HepG2 (cell line): ENCODE measurements around the gene S100A11. TPM values are rescaled to one million over a fixed set of nuclear protein-coding genes. Genes with fewer than 3 reads are reported as not detected.

ENCODE experiments used
- AGO1 ChIP-seq: fragments of 200-400 bp; formaldehyde crosslinking; IDR thresholded peaks from 2 replicates; pipeline ENCODE4 v1.6.1; 2017; ENCODE audit warnings: mild to moderate bottlenecking, low read depth, low read length, moderate library complexity; ENCODE audit not compliant: poor library complexity, severe bottlenecking
- ARID2 ChIP-seq: sonication (generic); formaldehyde crosslinking; IDR thresholded peaks from 2 replicates; pipeline ENCODE4 v1.8.1; 2022; ENCODE audit warnings: mild to moderate bottlenecking, missing genetic modification reagents, borderline replicate concordance
- CTCF ChIP-seq: sonication (generic); formaldehyde crosslinking; IDR thresholded peaks from 2 replicates; pipeline ENCODE4 v1.5.0; 2020; ENCODE audit warnings: mild to moderate bottlenecking, missing genetic modification reagents, moderate library complexity
- DMAP1 ChIP-seq: IDR thresholded peaks from 2 replicates; pipeline ENCODE4 v1.6.1; 2016
- PRMT3 ChIP-seq: sonication (generic); formaldehyde crosslinking; IDR thresholded peaks from 2 replicates; pipeline ENCODE4 v1.8.1; 2022; ENCODE audit warnings: low read depth, mild to moderate bottlenecking, moderate library complexity, missing genetic modification reagents, borderline replicate concordance
- SMC3 ChIP-seq: IDR thresholded peaks from 2 replicates; pipeline ENCODE4 v1.6.1; 2011; ENCODE audit warnings: low read length, improper control_type of control experiment
- WIZ ChIP-seq: sonication (generic); formaldehyde crosslinking; IDR thresholded peaks from 2 replicates; pipeline ENCODE4 v1.5.1; 2020; ENCODE audit warnings: mild to moderate bottlenecking, missing genetic modification reagents
- ZNF562 ChIP-seq: sonication (generic); formaldehyde crosslinking; IDR thresholded peaks from 2 replicates; pipeline ENCODE4 v1.8.0; 2022; ENCODE audit warnings: missing genetic modification reagents, borderline replicate concordance
- ZNF777 ChIP-seq: sonication (generic); formaldehyde crosslinking; IDR thresholded peaks from 2 replicates; pipeline ENCODE4 v1.4.0; 2020; ENCODE audit warnings: missing genetic modification reagents
- polyA plus RNA-seq, 8 experiments: library from polyadenylated mRNA; depleted of rRNA in 3 of 8; stranded (reverse) in 7 of 8; unstranded in 1 of 8; fragments of >200 nt; fragmentation: Illumina TruSeq in 4 of 8; extraction: Trizol in 4 of 8; gene quantifications; 2 replicates each; pipeline versions ENCODE4 v1.2.1 to v1.2.3, GENCODE V29; 2011 to 2016; ENCODE audit warnings: low read depth in 4 of 8, missing spikeins in 1 of 8, mixed read lengths in 1 of 8; ENCODE audit not compliant: insufficient read depth in 1 of 8
- total RNA-seq, 5 experiments: library from RNA; depleted of rRNA; stranded (reverse); fragments of >200 nt; fragmentation: Illumina TruSeq; extraction: Trizol; gene quantifications; 2 replicates each; pipeline ENCODE4 v1.2.3, GENCODE V29; 2016; ENCODE audit warnings: low read depth in 1 of 5
- TF ChIP-seq, protein P1 (sequence below): sonication (generic); formaldehyde crosslinking; IDR thresholded peaks from 2 replicates; pipeline ENCODE4 v1.4.0; 2020; ENCODE audit warnings: missing genetic modification reagents, borderline replicate concordance
- TF ChIP-seq, protein P2 (sequence below): sonication (generic); formaldehyde crosslinking; IDR thresholded peaks from 2 replicates; pipeline ENCODE4 v1.4.0; 2020; ENCODE audit warnings: missing genetic modification reagents, borderline replicate concordance

The S100A11 gene
- total and polyA plus RNA-seq, 2 of the 13 experiments (the other 11 are each of a cell fraction or from before 2014, with no cell fraction given) = 6.6 to 34.4 TPM

GRCh38 chr1:152003846-152004442, 32.9 kb downstream of the S100A11 start (continued):
- TF ChIP-seq, protein P1, sequence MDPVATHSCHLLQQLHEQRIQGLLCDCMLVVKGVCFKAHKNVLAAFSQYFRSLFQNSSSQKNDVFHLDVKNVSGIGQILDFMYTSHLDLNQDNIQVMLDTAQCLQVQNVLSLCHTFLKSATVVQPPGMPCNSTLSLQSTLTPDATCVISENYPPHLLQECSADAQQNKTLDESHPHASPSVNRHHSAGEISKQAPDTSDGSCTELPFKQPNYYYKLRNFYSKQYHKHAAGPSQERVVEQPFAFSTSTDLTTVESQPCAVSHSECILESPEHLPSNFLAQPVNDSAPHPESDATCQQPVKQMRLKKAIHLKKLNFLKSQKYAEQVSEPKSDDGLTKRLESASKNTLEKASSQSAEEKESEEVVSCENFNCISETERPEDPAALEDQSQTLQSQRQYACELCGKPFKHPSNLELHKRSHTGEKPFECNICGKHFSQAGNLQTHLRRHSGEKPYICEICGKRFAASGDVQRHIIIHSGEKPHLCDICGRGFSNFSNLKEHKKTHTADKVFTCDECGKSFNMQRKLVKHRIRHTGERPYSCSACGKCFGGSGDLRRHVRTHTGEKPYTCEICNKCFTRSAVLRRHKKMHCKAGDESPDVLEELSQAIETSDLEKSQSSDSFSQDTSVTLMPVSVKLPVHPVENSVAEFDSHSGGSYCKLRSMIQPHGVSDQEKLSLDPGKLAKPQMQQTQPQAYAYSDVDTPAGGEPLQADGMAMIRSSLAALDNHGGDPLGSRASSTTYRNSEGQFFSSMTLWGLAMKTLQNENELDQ (CRISPR knock-in tag) = no peak
- TF ChIP-seq WIZ (CRISPR knock-in tag) = no peak
- no peak for TF ChIP-seq AGO1
- no peak for TF ChIP-seq ZNF777 (CRISPR knock-in tag)
- no peak for TF ChIP-seq ZNF562
- TF ChIP-seq SMC3 = peak; percentile 12; the same call in 1 of the 2 replicates
- no peak for TF ChIP-seq ARID2 (CRISPR knock-in tag)
- peak; percentile 34 for TF ChIP-seq CTCF
- TF ChIP-seq, protein P2, sequence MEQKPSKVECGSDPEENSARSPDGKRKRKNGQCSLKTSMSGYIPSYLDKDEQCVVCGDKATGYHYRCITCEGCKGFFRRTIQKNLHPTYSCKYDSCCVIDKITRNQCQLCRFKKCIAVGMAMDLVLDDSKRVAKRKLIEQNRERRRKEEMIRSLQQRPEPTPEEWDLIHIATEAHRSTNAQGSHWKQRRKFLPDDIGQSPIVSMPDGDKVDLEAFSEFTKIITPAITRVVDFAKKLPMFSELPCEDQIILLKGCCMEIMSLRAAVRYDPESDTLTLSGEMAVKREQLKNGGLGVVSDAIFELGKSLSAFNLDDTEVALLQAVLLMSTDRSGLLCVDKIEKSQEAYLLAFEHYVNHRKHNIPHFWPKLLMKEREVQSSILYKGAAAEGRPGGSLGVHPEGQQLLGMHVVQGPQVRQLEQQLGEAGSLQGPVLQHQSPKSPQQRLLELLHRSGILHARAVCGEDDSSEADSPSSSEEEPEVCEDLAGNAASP (CRISPR knock-in tag) = no peak
- no peak for TF ChIP-seq PRMT3
- TF ChIP-seq DMAP1 (CRISPR knock-in tag) = no peak
